Measurements from ENCODE around the gene RXRA.
"Not testable (repeated sequence)": the region's sequence is repeated elsewhere in the genome, so short reads cannot be mapped to it uniquely, and the experiment has no call there.

Gene RXRA

DNA sequence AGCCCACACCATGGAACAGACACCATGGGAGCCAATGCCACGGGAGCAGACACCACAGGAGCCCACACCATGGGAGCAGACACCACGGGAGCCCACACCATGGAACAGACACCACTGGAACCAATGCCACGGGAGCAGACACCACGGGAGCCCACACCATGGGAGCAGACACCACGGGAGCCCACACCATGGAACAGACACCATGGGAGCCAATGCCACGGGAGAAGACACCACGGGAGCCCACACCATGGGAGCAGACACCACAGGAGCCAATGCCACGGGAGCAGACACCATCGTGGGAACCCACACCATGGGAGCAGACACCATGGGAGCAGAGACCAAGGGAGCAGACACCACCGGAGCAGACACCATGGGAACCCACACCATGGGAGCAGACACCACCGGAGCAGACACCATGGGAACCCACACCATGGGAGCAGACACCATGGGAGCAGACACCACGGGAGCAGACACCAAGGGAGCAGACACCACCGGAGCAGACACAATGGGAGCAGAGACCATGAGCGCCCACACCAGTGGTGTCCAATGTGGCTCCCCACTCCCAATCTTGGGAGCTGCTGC, 17.5 kb upstream of the RXRA start:
- DNase-seq (ENCODE audit: low read depth), result not testable (repeated sequence)

DNA sequence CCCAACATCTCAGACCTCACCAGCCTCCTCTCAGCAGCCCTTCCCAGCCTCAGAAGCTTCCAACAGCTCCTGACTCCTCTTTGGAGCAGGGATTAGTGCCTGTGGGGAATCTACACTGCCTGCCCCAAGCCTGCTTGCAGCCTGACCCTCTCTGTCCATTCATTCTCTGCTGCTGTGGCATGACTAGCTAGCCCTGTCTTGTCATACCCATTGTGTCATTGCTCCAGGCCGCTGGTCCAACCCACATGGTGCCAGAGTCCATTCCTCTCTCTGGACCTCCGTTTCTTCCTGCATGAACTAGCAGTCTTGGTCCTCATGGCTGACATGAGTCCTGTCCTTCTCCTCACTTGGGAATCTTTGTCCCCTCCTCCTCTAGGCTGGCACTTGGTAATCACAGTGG, 12.8 kb upstream of the RXRA start:
- no peak for DNase-seq (ENCODE audit: low read depth)

DNA sequence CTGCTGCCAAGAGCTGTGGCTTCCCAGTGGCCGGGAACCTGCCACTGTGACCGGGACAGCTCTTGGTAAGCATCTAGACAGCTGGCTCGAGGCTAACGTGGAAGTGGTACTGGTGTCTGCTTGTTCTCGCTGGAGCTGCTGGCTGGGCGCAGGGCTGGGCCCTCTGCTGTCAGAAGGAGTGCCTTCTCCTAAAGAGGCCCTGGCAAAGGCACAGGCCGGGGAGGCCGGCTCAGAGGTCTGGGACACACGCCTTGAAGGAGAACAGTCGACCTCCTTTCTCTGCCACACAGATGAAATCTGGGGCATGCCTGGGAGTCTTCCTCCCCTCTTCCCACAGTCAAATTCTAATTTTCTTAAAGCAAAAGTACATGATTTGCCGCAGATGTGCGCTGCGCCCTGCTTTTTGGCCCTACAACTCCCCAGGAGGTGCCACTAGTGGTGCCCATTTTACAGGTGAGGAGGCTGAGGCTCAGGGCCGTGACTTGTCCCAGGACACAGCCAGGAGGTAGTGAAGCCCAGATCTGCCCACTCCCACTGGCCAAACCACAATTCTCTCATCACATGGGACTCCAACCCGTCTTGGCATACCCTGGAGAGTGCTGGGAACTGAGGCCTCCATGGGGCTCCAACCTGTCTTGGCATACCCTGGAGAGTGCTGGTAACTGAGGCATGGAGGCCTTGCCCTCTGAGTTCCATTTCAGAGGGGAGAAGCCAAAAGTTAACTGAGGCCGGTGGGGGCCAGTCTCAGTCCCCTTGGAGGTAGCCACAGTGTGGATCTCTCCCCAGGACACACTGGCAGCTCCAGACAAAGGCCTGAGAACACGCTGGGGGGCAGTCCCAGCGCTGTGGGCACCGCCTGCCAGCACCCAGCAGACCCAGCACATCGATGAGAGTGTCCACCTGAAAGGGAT, 12.0 kb upstream of the RXRA start:
- no peak for DNase-seq (ENCODE audit: low read depth)

DNA sequence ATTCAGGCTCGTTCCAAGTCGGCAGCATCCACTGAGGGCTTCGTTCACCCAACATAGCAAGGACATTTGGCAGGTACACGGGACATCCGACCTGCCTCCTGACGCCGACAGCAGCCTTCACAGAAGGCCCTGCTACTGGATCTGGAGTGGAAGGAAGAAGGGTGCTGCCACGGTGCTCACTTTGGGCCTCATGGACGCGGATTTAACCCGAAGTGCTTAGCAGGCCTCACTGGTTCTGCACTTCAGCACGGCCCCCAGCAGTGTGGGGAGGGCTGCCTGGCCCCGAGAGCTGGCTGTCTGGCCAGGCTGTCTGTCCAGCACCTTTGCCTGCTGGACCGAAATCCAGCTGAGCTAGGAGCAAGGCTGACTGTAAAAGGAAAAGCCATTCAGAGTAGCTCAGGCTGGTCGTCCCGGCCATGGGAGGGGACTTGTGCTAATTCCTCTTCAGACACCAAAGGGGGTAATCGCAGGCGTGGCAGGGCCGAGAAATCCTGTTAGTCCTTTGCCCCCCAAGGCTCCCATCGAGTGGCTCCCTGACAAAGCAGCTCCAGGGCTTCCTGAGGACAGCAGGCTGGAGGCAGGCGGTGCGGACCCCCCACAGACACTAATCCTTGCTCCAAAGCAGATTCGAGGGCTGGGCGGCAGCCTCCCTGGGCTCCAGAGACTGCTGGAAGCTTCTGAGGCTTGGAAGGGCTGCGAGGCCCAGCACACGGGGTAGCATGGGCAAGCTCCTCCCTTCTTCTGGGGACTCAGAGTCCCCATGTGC, 11.1 kb upstream of the RXRA start:
- no peak for DNase-seq (ENCODE audit: low read depth)

DNA sequence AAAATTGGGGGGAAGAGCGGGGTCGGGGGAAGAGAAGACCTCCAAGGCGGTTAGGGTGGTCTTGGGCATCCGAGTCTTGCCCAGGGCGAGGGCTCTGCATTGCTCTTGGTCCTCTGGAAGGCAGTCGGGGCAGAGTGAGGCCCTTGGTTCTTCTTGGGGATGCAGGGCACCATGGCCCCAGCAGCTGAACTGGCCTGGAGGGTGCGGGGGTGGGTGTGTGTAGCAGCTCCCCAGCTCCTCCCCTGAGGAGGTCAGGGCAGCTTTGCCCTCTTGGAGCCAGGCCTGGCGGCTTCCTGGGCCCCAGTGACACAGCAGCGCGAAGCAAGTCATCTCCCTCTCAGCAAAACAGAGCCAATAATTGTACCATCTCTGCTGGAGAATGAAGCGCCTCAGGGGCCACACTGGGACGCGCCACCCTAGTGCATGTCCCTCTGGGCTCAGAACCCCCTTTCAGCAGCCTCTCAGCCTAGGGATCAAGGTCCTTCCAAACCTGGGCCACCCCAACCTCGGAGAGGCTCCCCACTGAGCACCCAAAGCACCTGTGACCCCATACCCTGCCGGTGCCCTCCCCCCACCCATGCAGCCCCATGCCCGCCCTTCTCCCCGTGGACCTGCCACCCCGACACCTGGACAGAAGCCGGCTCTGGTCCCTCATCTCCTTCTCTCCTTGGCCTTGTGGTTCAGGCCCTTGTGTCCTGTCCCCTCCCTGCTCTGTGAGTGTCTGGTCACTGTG, 10.4 kb upstream of the RXRA start:
- DNase-seq (ENCODE audit: low read depth), result no peak

- DNase-seq (ENCODE audit: low read depth), result no peak
Measured at GRCh38 chr9:134316449-134317160, 9.7 kb upstream of the RXRA start.

DNA sequence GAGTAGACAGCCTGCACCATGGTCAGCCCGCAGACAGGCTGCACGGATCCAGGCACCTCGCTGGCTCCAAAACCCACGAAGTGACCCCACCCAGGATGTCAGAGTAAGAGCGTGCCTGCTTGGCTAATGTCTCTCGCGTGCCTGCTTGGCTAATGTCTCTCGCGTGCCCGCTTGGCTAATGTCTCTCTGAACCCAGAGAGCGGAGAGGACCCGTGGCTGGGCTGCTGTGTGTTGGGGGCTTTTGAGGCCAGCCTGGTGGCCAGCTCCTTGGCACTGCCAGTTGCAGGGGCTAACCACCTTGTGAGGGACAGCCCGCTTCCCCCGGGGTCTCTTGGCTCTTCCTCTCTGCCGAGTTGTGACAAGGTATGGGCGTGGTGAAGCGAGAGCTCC, 8.9 kb upstream of the RXRA start:
- DNase-seq (ENCODE audit: low read depth), result no peak

DNA sequence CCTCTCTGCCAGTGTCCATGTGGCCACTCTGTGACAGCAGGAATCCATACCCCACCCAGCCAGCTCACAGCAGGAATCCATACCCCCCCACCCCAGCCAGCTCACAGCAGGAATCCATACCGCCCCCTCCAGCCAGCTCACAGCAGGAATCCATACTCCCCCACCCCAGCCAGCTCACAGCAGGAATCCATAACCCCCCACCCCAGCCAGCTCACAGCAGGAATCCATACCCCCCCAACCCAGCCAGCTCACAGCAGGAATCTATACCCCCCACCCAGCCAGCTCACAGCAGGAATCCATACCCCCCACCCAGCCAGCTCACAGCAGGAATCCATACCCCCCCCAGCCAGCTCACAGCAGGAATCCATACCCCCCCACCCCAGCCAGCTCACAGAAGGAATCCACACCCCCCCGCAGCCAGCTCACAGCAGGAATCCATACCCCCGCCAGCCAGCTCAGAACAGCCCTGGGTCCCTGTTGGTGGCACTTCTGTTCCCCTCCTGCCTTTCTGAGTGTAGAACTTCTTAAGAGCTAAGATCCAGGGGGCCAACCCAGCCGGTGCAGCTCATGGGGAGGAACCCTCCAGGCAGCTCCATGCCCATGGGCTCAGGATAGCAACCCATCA, 8.4 kb upstream of the RXRA start:
- DNase-seq (ENCODE audit: low read depth), result no peak

DNA sequence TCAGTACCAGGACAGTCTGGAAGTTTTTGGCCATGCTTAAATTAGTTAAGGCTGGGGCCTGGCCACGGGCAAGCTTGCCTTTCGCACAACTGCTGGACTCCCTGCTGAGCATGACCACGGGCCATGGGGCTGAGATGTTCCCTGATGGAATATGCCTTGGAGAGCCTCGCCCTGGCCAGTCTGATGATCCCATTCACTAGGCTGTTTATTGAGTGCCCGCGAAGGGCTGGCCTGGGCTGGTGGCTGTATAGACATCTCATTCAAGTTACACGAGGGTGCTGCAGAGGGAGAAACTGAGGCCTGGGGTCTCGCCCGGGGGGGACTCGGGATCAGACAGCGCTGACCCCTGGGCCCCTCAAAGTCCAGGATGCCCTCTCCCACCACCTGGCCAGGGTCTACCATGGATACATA, 7.8 kb upstream of the RXRA start:
- DNase-seq (ENCODE audit: low read depth), result no peak

GRCh38 chr9:134318941-134319305, 7.3 kb upstream of the RXRA start:
- DNase-seq (ENCODE audit: low read depth), result no peak

DNA sequence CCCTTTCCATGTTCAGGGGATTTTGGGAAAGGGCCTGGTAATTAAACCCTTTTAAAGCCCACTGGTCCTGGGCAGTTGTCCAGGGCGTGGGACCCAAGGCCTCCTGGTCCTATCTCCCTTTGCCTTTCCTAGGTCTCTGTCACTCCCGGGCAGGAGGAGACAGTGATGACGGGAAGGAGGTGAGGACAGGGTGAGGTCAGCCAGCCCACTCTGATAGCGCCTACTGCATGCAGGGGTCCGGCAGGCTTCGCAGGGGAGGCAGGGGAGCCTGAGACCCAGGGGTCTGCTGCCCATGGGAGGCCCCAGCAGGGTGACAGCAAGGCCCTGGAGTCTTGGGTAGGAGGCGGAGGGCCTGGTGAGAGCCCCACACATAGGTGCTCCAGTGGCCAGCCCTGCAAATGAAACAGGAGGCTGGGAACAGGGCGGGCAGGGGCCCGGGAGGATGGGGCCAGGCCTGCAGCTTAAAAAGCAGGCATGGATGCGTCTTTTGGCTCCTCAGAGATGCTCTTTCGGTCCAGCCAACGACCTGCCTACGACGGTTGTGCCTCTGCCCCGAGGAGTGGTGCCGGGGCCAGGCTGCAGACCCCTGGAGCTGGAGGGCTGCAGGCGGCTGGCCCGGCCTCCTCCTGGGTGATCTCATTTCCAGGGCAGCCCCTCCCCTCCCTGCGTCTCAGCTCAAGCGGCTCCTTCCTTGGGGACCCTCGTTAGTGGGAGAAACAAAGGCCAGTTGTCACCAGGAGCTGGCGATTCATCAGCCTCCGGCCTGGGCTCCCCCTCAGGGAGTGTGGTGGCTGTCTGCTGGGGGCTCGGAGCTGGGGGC, 6.7 kb upstream of the RXRA start:
- DNase-seq (ENCODE audit: low read depth), result no peak

DNA sequence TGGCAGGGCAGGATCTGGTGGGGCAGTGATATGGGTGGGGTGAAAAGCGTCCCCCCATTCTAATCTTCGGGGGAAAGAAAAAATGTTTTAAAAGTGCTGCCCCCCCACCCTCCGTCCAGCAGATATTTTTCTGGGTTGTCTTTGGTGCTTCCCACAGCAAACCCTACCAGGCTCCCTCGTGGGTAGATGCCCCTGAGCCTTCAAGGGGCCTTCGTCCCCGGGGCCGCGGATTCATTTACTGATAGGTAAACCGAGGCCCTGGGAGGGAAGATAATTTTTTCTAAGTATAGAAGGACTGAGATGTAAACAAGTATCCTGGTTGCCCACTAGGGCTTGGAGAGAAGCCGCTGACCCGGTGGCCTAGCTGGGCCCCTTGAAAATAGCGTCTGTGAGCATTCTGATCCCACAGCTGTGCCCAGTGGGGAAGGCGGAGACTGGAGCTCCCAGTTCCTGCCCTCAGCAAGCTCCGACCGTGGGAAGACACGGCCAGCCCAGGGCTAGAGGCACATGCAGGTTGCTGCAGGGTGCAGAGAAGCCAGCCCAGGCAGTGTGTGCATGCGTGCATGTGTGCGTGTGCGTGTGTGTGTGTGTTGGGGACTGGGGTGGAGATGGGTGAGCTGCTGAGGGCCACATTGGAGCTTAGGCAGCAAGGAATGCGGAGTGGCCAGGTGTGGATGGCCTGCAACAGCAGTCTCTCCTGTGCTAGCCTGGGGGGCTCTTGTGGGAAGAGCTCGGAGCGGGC, 6.0 kb upstream of the RXRA start:
- no peak for DNase-seq (ENCODE audit: low read depth)

DNA sequence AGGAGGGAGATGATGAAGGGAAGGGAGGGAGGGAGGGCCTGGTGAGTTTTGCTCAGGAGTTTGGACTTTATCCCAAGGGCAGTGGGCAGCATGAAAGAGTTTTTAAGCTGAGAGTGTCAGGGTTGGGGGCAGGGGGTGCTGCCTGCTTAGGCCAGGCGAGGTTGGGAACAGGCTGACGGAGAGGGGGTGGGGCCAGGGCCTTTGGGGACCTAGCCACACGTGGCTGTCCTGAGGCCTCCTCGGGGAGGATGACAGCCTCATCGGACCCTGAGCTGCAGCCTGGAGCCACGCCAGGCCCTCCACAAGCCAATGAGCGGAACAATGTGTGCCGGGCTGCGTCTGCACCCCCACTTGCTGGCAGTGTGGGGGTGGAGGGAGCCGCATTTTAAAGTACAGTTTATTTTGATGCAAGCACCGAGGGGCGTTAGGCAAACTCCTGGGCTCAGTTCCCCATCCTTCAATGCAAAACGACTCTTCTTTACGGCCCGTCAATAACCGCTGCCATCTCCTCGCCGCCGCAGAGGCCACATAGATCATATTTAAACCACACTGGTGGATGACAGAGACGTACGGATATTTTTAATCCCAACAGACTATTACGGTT, 5.3 kb upstream of the RXRA start:
- DNase-seq (ENCODE audit: low read depth), result no peak

DNA sequence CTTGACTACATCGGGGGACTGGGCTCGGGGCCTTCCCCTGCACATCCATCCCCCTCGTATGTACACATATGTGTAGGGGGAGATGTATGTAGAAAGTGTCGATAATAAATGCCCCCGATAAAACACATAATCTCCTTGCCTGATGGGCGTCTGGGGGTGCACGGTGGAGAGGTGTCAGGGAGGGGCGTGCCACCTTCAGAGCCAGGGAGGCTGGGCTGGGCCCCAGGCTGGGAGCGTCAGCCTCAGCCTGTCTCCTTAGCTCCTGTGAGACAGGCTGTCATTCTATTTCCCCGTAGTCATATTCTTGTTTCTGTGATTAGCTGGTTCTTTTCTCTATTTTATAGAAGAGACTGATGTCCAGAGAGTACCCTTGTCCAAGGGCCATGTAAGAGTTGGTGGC, 4.7 kb upstream of the RXRA start:
- DNase-seq (ENCODE audit: low read depth), result no peak

DNA sequence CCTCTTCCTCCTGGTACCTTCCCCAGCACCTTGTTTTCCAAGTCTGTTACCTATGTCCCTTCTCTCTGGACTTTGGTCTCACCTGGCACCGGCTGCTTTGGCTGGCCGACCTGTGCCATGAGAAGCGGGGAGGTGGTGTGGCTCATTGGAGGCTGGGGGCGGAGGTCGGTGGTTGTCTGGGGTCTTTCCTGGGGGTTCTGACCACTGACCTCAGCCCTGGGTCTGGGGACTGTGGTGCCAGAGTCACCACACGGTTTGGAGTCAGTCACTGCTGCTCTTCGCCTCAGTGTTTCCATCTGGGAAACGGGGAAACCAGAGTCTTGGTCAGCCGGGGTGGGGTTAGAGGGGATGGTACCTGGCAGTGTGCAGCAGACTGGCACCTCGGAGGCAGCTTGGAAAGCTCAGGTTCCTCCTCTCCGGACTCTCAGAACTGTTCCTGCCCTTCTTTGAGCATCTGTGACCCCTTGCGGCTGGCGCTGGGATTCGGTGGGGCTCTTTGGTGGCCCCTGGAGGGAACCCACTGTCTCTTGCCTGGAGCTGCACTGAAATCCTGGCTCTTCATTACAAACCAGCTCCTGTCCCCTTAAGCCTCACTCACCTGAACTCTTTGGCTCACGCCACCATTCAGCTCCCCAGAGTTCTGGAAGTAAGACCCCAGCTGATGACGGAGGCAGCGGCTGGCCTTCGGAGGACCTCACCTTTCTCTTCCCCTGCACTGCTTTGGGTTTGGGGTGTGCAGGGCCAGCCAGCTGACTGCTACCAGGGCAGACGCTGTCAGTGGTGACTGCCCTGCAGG, 4.1 kb upstream of the RXRA start:
- no peak for DNase-seq (ENCODE audit: low read depth)

- no peak for DNase-seq (ENCODE audit: low read depth)
Measured at GRCh38 chr9:134322781-134323241, 3.4 kb upstream of the RXRA start.

GRCh38 chr9:134323741-134324358, 2.4 kb upstream of the RXRA start:
- DNase-seq (ENCODE audit: low read depth), result no peak
